Tibial artery (tissue), 4 donors: Measurements from ENCODE around the gene PDLIM5.
"Not testable (repeated sequence)": the region's sequence is repeated elsewhere in the genome, so short reads cannot be mapped to it uniquely, and the experiment has no call there.

ENCODE experiments used
- DNase-seq, 2 donors: peaks; one replicate each; pipeline ENCODE4 v3.0.0-alpha.2; 2019
- H3K27ac ChIP-seq, 2 donors: fragments of 200-600 bp; sonication (generic) in 1 of 2; 1 replicate in 1 of 2; 2 replicates in 1 of 2; pipeline ENCODE4 v1.5.1; 2018 to 2019; ENCODE audit warnings: mild to moderate bottlenecking in 1 of 2
- H3K27me3 ChIP-seq, 2 donors: fragments of 200-600 bp; sonication (generic) in 1 of 2; one replicate each; pipeline versions ENCODE4 v1.5.1 to v1.6.0; 2016 to 2019
- H3K36me3 ChIP-seq, 3 donors: fragments of 200-600 bp; sonication (generic) in 2 of 3; one replicate each; pipeline ENCODE4 v1.5.1; 2016 to 2019; ENCODE audit warnings: mild to moderate bottlenecking in 2 of 3
- H3K4me1 ChIP-seq, 4 donors: fragments of 200-600 bp; sonication (generic) in 2 of 4; 1 replicate in 3 of 4; 2 replicates in 1 of 4; pipeline ENCODE4 v1.5.1; 2016 to 2019
- H3K4me3 ChIP-seq, 2 donors: fragments of 200-600 bp; sonication (generic) in 1 of 2; 1 replicate in 1 of 2; 2 replicates in 1 of 2; pipeline ENCODE4 v1.5.1; 2018 to 2019; ENCODE audit warnings: mild to moderate bottlenecking in 2 of 2
- H3K9me3 ChIP-seq, 3 donors: fragments of 200-600 bp; sonication (generic) in 1 of 3; one replicate each; pipeline ENCODE4 v1.5.1; 2016 to 2019
- intact Hi-C: fragments of 100-400 bp; cut with DNase I; formaldehyde crosslinking; loops from one replicate; pipeline ENCODE4 v1.15.0; 2023; ENCODE audit warnings: low total_unique reads
- TF ChIP-seq, protein P1 (sequence below), 2 experiments: fragments of 200-600 bp in 1 of 2; fragments of 450-650 bp in 1 of 2; IDR thresholded peaks; one replicate each; pipeline ENCODE4 v1.5.1; 2017 to 2019; ENCODE audit warnings: antibody characterized with exemption in 2 of 2, mild to moderate bottlenecking in 1 of 2, moderate library complexity in 1 of 2

Gene PDLIM5, protein sequence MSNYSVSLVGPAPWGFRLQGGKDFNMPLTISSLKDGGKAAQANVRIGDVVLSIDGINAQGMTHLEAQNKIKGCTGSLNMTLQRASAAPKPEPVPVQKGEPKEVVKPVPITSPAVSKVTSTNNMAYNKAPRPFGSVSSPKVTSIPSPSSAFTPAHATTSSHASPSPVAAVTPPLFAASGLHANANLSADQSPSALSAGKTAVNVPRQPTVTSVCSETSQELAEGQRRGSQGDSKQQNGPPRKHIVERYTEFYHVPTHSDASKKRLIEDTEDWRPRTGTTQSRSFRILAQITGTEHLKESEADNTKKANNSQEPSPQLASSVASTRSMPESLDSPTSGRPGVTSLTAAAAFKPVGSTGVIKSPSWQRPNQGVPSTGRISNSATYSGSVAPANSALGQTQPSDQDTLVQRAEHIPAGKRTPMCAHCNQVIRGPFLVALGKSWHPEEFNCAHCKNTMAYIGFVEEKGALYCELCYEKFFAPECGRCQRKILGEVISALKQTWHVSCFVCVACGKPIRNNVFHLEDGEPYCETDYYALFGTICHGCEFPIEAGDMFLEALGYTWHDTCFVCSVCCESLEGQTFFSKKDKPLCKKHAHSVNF

DNA sequence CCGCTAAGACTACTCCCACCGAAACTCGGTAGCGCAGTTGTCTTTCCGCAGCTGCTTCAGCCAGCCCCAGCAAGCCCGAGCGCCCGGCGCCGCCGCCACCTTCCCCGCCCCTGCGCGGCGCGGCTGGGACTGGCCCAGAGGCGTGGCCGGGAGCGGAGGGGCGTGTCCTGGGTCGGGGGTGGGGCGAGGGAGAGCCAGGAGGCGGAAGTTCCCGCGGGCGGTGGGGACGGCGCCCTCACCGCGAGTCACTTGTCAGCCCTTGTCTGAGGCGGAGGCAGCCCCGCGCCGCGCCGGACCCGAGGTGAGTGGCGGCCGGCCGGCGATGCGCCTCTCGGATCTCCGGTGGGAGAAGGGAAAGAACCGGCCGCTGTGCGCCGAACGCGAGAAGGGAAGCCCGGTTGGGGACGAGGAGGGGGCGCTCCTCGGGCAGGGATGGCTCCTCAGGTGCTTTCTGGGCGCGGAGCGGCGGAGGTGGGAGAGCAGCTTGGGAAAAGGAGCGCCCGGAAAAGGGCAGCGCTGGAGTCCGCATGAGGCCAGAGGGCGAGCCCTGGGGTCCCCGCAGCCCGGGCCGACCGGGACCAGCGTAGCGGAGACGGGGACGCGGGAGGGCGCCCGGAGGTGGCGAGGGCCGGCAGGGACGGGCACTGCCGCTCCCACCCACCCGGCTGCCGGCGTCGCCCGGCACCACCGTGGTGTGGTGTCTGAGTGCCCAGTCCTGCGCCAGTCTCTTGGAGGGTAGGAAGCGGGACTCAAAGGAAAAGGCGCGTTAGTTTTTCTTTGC, at the start of gene PDLIM5:
PDLIM5 (plus strand) TSS at position 248 of the 781 bp plus-strand sequence. CDS start 3,347 bp downstream, outside the sequence.
- H3K27ac ChIP-seq: peak within 1 kb of the TSS; percentile 95 to 96
- intact Hi-C loops: loop anchor here (5.0 to 10.0 kb wide), 2 partner anchors 45 to 53 kb away; no protein-coding TSS in a partner anchor
- peak; percentile 86 to 95 for DNase-seq

GRCh38 chr4:94402439-94402838, 49.3 kb upstream of the PDLIM5 start:
- H3K36me3 ChIP-seq: not testable (repeated sequence)

More for the DNA sequence above, at the start of gene PDLIM5:
- Histone ChIP-seq H3K4me3 (peak within 1 kb of the TSS; percentile 80 to 81), H3K9me3 (no peaks in the 10 kb centered on the region), H3K36me3 (peaks cover 8 to 15% (median 10%) of the 10 kb centered on the region in 3 donors), H3K27me3 (no peaks in the 10 kb centered on the region), H3K4me1 (peaks cover 0 to 59% (median 19%) of the 10 kb centered on the region in 4 donors)
- TF ChIP-seq, protein P1, sequence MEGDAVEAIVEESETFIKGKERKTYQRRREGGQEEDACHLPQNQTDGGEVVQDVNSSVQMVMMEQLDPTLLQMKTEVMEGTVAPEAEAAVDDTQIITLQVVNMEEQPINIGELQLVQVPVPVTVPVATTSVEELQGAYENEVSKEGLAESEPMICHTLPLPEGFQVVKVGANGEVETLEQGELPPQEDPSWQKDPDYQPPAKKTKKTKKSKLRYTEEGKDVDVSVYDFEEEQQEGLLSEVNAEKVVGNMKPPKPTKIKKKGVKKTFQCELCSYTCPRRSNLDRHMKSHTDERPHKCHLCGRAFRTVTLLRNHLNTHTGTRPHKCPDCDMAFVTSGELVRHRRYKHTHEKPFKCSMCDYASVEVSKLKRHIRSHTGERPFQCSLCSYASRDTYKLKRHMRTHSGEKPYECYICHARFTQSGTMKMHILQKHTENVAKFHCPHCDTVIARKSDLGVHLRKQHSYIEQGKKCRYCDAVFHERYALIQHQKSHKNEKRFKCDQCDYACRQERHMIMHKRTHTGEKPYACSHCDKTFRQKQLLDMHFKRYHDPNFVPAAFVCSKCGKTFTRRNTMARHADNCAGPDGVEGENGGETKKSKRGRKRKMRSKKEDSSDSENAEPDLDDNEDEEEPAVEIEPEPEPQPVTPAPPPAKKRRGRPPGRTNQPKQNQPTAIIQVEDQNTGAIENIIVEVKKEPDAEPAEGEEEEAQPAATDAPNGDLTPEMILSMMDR (IDR thresholded peaks at IDR 0.05): no peak

DNA sequence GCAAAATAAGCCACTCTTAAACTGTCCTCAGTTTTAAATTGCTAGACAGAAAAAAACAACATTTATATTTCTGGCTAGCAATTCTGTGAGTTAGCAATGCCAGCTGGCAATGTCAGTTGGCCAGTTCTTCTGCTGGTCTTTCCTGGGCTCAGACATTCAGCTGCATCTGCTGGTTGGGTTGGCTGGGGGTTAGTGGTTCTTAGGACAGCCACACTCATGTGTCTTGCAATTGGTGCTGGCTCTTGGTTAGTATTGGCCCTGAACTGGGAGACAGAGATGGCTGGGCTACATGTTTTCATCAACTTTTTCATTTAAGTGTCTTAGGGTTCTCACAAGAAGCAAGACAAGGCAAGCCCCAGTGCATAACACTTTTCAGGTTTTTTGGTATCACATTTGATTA, 48.0 kb upstream of the PDLIM5 start:
- H3K27me3 ChIP-seq: no peaks in the 10 kb centered on the region
- intact Hi-C loops: loop anchor here (2.0 to 10.0 kb wide), 2 partner anchors 193 to 721 kb away; no protein-coding TSS in a partner anchor
- TF ChIP-seq, protein P1 (IDR thresholded peaks at IDR 0.05): no peak
- H3K36me3 ChIP-seq: no peaks in the 10 kb centered on the region
- no peak overlapping the region for H3K4me3 ChIP-seq
- peak in 1 of 2 donors; percentile 46 for DNase-seq
- H3K4me1 ChIP-seq: peaks cover 0 to 25% (median 12%) of the 10 kb centered on the region in 4 donors
- no peak overlapping the region for H3K27ac ChIP-seq
- H3K9me3 ChIP-seq: no peaks in the 10 kb centered on the region

More at GRCh38 chr4:94402439-94402838, 49.3 kb upstream of the PDLIM5 start:
- peaks cover 0 to 12% (median 5%) of the 10 kb centered on the region in 4 donors for H3K4me1 ChIP-seq
- DNase-seq, H3K27me3 ChIP-seq, H3K9me3 ChIP-seq, H3K27ac ChIP-seq, H3K4me3 ChIP-seq: not testable (repeated sequence)
- intact Hi-C loops: loop anchor here (10.0 kb wide), 1 partner anchor 722 kb away; no protein-coding TSS in a partner anchor

DNA sequence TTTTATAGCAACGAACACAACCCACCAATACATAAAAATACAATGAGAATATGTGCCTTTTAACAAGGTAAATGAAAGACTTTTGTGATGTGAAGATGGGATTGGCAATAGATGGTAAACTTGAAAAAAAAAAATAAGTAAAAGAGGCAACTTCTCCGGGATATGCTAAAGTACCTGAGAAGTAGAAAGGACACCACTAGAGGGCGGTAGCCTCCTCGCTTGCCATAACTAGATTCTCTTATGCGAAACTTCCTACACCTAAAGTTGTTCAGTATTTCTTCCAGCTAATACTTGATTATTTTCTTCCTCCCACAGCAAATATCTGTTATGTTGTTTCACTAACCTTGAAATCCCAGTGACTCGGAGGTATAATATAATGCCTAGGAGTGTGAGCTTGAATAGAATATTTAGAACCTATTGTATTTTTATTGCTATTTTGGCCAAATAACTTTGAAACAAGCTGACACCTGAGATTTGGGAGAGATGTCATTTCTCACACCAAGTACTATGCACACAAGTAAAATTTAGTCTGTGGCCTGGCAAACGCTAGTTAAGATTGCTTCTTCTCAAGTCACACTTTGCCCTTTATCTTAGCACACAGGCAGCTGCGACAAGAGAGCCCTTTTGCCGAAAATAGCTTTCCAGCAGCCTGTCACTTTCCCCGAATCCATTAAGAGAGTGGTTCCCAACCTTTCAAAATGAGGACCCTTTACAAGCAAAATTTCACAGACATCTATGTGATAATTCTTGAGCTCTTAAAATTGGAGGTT, 44.9 kb upstream of the PDLIM5 start:
- peak overlapping the region; percentile 71 to 75 for H3K27ac ChIP-seq
- TF ChIP-seq, protein P1 (IDR thresholded peaks at IDR 0.05): peak; percentile 81 to 95
- DNase-seq: peak; percentile 81 to 82
- no peaks in the 10 kb centered on the region for H3K9me3 ChIP-seq
- no peaks in the 10 kb centered on the region for H3K27me3 ChIP-seq
- H3K36me3 ChIP-seq: no peaks in the 10 kb centered on the region
- peak overlapping the region; percentile 26 to 31 for H3K4me3 ChIP-seq
- intact Hi-C loops: loop anchor here (5.0 to 10.0 kb wide), 2 partner anchors 45 to 718 kb away; partner anchors contain the start of gene PDLIM5
- H3K4me1 ChIP-seq: peaks cover 0 to 52% (median 30%) of the 10 kb centered on the region in 4 donors

GRCh38 chr4:94407846-94408245, 43.9 kb upstream of the PDLIM5 start:
- TF ChIP-seq, protein P1 (IDR thresholded peaks at IDR 0.05): no peak
- Histone ChIP-seq H3K9me3 (no peaks in the 10 kb centered on the region), H3K36me3 (no peaks in the 10 kb centered on the region), H3K4me1 (peaks cover 0 to 62% (median 38%) of the 10 kb centered on the region in 4 donors), H3K27ac (peak overlapping the region; percentile 71 to 75), H3K4me3 (no peak overlapping the region), H3K27me3 (no peaks in the 10 kb centered on the region)
- intact Hi-C loops: loop anchor here (5.0 to 10.0 kb wide), 2 partner anchors 44 to 717 kb away; partner anchors contain the start of gene PDLIM5
- no peak for DNase-seq
